HG03135 (cell line): ENCODE data around the gene TP53I13.
A peak's percentile ranks its signal among the peaks of the same experiment; 100 is the strongest.
"Not testable (repeated sequence)": the region's sequence is repeated elsewhere in the genome, so short reads cannot be mapped to it uniquely, and the experiment has no call there.

Source experiments
- ATAC-seq: cut with Tn5 transposase; IDR thresholded peaks from one replicate; pipeline ENCODE4 v1.9.1; 2021; ENCODE audit warnings: mild to moderate bottlenecking, moderate library complexity; ENCODE audit not compliant: unreplicated experiment

TP53I13 gene

GRCh38 chr17:29568331-29569244 is at the start of gene TP53I13:
TP53I13 (plus strand) TSS chr17:29568701; CDS start chr17:29568759, 58 bp downstream.
- ATAC-seq = peak; percentile 39

DNA sequence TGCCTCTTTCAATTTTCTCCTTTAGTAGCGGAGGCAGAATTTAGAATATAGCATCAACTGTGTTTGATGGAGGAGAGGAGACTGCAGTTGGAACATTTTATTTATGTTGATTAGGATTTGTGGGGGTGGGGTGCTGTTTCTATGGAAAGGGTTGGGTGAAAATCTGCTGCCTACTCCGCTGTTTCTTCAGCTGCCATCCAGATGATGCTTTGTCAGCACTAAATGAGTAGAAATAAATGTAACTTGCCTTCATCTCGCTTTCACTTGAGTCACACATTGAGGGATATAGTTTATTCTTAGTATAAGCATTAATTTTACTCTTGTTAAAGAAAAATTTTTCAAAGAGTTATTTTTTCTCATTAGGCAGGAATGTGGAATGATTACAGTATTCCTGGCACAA is 43.8 kb upstream of the TP53I13 start:
- no peak for ATAC-seq

GRCh38 chr17:29526322-29526721 is 42.2 kb upstream of the TP53I13 start:
- ATAC-seq = no peak

- ATAC-seq = no peak
Observed at GRCh38 chr17:29533976-29534375, 34.5 kb upstream of the TP53I13 start.

GRCh38 chr17:29544066-29544465 is 24.4 kb upstream of the TP53I13 start:
- no peak for ATAC-seq

- ATAC-seq = no peak
Observed at GRCh38 chr17:29546085-29546484, 22.4 kb upstream of the TP53I13 start.

DNA sequence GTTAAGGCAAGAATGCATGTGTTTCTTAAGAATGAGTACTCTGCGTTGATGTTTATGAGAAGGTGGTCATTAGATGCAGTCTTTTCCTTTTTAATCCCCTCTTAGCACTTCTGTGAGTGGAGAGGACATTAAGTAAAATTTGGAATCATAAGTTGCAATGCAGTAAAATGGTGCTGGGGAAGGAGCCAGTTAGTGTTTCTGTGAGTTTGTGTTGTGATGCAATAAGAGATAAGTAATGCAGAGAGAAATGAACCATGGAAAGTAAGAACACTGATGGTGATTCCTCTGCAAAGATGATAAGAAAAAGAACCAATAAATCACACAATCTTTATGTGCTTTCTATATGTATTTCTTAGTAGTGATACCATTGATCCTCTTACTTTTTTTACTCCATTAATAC is 21.7 kb upstream of the TP53I13 start:
- ATAC-seq = no peak

DNA sequence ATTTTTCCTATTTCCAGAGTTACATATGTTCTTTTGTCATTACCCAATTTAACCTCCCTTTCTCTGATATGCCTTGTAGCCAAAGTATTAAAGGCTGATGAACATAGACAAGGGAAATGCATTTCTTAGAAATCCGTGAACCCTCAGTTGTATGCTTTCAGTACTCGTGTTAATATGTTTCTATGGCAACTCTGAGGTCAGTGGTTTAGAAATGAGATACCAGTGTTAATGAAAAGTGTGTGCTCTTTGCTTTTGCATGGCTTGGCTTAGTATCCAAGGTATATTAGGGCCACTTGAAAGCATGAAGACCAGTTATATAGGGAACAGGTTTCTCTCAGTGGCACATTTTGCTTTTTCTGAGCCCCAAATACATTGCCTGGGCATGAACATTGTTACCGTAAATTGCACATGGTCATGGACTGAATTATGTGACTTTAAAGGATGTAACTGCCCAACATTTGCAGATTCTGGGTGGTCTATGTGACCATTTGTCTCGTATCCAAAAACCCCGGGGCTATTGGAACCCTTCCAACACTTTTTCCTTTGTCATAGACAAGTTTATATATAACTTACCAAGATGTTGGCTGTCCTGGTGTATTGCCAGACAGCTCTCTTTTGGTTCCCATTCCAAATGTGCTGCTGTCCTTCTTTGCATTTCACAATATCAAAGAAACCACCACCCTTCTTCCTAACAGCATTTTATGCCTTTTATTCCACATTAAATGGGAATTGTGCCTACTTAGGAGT is 19.2 kb upstream of the TP53I13 start:
- ATAC-seq = no peak

GRCh38 chr17:29555840-29556239 is 12.7 kb upstream of the TP53I13 start:
- no peak for ATAC-seq

- no peak for ATAC-seq
Observed at GRCh38 chr17:29557085-29557738, 11.3 kb upstream of the TP53I13 start.

DNA sequence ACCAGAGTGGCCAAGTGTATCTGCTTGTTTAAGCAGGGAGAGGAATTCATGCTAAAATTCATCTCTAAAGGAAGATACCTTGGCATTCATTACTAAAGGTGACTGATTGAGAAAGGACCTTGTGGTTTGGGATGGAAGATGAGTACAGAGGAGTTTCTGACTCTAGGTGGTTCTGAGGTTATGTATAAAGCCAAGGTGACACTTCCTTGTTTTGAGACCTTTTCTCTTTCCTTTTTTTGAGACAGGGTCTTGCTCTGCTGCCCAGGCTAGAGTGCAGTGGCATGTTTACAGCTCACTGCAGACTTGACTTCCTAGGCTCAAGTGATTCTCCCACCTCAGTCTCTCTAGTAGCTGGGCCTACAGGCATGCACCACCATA is 10.8 kb upstream of the TP53I13 start:
- ATAC-seq = no peak

DNA sequence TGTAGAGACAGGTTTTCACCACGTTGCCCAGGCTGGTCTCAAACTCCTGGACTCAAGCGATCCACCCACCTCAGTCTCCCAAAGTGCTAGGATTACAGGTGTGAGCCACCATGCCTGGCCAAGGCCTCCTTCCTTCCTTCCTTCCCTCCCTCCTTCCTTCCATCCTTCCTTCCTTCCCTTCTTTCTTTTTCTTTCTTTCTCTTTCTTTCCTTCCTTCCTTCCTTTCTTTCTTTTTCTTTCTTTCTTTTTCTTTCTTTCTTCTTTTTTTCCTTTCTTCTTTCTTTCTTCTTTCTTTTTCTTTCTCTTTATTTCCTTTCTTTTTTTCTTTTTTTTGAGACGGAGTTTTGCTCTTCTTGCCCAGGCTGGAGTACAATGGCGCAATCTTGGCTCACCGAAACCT is 10.4 kb upstream of the TP53I13 start:
- not testable (repeated sequence) for ATAC-seq

- ATAC-seq = no peak
Observed at GRCh38 chr17:29559640-29560039, 8.9 kb upstream of the TP53I13 start.

DNA sequence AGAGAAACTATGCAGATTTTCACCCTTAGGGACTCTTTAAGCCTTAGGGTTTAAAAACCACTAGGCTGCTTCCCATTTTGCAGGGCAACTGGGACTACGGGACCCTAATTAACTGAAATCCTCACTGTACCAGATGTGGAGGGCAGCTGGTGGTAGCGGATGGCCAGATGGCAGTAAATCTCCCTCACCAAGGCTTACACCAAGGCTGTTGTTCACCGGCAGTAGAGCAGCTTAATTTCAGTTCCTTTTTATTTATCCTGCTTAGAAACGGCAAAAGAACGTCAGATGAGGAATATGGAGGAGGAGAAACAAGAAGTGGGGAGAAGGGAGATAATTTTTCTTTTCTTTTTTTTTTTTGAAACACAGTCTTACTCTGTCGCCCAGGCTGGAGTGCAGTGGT is 8.2 kb upstream of the TP53I13 start:
- ATAC-seq = no peak

DNA sequence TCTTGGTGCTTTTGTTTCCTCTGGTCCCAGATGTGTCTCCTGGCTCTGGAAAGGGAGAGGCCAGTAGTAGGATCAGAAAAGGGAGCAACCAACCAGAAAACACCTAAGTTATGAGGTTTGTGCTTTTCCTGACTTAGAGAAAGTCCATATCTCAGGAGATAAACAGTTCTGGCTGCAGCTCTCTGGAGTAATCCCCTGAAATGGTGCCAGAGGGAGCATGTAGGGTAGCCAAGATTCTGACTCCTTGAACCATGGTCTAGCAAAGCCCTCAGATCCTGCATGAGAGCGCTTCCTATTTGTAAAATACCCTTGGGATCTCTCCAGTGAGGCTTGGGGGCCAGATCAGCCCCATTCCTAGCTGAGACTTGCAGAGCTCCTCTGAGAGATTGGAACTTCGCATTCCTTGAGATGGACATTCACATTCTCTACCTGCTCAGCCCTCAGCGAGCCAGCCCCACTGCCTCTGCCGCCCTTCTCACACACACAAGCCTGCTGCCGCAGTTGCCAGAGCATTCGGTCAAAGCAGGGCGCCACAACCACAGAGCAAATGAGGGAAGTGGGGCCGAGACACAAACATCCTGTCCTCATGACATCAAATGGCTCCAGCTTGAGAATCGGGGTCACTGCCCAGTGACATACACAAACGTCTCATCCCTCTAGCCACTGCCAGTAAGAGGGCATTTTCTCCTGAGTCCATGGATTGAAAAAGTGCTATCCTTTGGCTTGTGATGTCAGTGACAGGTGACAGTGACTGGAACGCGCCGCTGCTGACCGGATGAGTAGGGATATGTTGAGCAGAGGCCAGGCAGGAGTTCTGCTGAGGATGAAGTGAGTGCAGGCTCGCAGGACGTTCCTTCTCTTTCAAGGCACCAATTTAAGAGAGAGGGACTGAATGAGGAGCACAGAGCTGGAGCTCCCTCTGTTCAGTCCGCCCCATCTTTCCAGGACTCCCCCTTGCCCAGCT is 6.7 kb upstream of the TP53I13 start:
- no peak for ATAC-seq

DNA sequence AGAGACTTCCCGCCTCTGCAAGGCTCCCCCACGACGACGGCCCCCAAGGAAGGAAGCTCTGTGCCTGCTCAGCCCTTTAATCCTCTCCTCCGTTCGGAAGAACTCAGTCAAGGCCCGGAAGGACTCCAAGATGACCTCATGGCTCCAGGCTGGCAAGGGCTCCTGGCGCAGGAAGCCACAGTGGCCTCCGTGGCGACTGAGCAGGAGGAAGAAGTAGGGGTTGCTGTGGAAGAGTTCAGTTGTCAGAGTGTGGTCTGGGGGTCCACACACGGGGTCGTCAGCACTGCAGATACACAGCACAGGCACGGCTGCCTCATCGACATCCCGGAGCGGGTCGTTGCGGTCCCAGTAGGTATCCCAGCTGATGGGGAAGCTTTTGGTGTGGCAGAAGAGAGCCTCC is 5.9 kb upstream of the TP53I13 start:
- ATAC-seq = no peak

GRCh38 chr17:29563816-29564215 is 4.7 kb upstream of the TP53I13 start:
- no peak for ATAC-seq

DNA sequence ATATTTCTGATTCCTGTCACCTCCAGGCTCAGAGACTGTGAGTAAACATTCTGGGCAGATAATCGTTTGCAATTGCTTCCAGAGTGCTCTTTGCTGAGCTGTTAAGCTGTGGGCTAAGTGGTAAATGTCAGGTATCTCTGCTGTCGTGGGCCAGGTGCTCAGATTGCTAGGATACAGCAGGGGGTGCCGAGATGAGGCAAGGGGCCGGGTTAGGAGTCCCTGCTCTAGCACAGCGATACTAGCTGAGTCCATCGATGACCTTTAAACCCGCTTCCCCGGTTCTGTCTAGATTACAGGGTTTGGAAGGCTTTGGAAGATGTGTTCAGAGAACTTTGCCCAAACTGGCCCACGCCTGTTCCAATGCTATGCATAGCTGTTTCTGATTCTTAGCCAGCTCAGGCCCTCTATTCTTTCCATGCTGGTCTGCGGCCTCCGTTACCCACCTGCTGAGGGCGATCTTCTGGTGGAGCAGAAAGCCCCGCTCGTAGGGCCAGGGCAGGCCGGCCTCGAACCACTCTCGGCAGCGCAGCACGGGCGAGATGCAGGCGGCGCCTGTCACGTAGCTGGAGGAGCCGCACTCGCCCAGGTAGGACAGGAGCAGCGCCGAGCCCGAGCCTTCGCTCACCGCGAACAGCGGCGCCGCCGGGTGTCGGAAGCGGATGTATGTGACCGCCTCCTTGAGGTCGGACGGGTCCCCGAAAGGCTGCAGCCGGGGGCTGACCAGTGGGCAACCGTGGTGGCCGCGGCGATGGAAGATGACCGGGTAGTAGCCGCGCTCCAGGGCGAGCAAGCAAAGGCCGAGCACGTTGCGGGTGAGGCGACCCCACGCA is 2.6 kb upstream of the TP53I13 start:
- peak; percentile 8 for ATAC-seq

DNA sequence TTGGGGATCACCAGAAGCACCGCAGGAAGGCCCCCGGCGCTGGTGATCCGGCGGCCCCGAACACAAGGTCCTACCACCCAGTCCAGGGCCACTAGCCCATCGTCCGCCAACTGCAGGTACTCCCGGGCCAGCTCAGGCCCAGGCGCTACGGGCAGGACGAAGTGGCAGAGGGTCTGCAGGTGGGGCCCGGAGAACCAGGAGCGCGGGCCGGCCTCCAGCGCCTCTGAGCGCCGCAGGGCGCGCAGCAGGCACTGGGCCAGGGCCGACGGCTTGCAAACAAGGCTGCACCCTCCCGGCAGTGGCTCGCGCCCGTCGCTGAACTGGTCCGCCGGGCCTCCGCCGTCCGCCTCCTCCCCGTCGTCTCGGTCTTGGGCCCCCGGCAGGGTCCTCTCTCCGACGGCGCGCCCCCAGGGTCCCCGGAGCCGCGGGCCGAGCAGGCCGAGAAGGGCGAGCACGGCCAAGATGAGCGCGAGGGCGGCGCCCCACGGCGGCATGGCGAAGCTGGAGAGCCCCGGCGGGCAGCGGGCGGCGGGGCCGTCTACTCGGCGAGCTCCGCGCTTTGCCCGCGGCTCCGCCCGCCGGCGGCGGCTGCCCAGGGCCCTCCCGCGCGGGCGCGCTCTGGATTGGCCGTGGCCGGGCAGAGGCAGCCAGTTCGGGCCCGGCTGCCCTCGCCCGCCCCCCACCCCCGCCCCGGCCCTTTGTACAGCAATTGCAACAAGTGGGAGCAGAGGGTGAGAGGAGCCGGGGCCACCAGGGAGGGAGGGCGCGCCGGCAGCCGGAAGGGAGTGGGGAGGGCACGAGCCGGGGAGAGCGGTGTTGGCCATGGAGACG is 1.8 kb upstream of the TP53I13 start, which contains the start of gene ABHD15:
Gene ABHD15, minus strand, starts transcription at position 565 of the 831 bp plus-strand sequence. Its CDS starts 71 bp downstream, at position 494.
- peak; percentile 28 for ATAC-seq
